ENCODE results near the gene ATP7B.

- TF ChIP-seq, protein P1, sequence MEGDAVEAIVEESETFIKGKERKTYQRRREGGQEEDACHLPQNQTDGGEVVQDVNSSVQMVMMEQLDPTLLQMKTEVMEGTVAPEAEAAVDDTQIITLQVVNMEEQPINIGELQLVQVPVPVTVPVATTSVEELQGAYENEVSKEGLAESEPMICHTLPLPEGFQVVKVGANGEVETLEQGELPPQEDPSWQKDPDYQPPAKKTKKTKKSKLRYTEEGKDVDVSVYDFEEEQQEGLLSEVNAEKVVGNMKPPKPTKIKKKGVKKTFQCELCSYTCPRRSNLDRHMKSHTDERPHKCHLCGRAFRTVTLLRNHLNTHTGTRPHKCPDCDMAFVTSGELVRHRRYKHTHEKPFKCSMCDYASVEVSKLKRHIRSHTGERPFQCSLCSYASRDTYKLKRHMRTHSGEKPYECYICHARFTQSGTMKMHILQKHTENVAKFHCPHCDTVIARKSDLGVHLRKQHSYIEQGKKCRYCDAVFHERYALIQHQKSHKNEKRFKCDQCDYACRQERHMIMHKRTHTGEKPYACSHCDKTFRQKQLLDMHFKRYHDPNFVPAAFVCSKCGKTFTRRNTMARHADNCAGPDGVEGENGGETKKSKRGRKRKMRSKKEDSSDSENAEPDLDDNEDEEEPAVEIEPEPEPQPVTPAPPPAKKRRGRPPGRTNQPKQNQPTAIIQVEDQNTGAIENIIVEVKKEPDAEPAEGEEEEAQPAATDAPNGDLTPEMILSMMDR (conservative IDR thresholded peaks at IDR 0.05 in 1 of 2, IDR thresholded peaks at IDR 0.05 in 1 of 2; ENCODE audit: low read depth in 1 of 2, low read length in 2 of 2) = no peak
- TF ChIP-seq EZH2 (IDR thresholded peaks at IDR 0.05; ENCODE audit: low read length, missing control alignments) = no peak
Measured at GRCh38 chr13:51999921-52000320, 11.3 kb downstream of the ATP7B start.
